Stimulated activated CD8-positive, alpha-beta memory T cell treated with anti-CD3 and anti-CD28 coated beads, Interleukin-4, amount 100 ng/mL, for 24 hours (primary cell): ENCODE data around the gene MYL12B.
"Not testable (repeated sequence)": the region's sequence is repeated elsewhere in the genome, so short reads cannot be mapped to it uniquely, and the experiment has no call there.

Experiments
- DNase-seq: peaks from one replicate; pipeline ENCODE4 v3.0.0-alpha.2; 2020; ENCODE audit warnings: low read depth

MYL12B gene

DNA sequence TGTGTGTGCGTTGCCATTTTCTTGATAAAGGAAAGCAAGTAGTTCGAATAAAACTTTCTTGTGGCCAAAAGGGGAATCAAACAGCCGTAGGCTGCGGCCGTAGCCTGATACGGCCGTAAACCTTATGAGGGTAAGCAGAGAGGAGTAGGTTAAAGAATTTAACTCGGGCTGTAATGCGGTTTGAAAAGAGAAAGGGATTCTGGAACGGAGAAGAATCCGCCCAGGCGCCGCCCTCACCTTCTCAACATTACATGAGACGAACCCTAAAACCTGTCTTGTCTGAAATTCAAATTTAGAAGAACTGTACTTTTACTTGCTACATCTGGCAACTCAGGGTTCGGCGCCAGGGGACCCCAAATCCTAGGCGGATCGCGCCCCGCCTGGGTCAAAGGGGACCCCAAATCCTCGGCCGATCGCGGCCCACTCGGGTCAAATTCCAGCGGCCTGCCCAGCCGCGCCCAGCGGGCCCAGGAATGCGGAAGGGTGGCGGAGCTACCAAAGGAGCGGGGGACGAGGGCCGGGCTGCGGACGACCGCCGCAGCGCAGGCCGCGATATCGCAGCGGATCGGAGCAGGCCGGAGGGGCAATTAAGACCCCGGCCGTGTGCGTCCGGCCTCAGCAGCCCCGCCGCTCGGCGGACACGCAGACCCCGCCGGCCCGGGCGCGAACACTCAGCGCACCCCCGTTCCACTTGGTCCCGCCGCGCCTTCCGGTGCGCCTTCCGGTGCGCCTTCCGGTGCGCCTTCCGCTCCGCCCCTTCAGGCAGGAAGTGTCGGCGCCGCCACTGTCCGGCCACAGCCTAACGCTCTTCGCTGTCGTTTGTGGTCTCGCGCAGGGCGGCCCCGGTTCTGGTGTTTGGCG, at the start of gene MYL12B:
Gene MYL12B (plus strand): TSS at position 761 of the 861 bp plus-strand sequence. CDS start 10,766 bp downstream, outside the sequence.
- peak; percentile 64 for DNase-seq

- no peak for DNase-seq
These were observed 49.3 kb upstream of the MYL12B start for GRCh38 chr18:3212657-3213056.

- DNase-seq: no peak
These were observed 48.5 kb upstream of the MYL12B start for GRCh38 chr18:3213300-3214059.

DNA sequence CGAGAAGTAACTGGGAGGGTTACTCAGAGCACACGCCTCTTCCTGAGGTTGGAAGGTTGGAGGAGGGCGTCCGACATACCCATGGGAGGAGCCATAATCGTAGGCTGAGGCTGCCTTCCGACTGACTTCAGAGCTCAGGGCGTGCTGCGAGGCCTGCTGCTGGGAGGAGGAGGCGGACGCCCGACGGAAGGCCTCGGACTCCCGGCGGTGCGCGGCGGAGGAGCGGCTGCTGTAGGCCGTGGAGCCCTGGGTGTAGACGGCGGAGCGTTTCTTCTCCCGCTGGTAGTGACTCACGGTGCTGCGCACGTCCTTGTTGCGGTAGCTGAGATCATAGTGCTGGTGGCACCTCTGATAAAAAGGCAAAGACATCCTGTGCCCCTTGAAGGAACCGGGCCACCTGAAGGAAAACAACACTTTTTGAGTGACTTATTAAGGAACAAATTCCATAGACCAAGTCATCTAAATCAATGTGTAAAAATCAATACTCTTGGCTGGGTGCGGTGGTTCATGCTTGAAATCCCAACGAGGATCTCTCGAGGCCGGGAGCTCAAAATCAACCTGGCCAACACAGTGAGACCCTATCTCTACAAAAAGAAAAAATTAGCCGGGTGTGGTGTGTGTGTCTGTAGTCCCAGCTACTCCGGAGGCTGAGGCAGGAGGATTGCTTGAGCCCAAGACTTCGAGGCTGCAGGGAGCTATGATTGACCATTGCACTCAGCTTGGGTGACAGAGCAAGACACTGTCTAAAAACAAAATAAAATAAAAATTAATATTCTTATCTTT, 46.9 kb upstream of the MYL12B start:
- DNase-seq: no peak

DNA sequence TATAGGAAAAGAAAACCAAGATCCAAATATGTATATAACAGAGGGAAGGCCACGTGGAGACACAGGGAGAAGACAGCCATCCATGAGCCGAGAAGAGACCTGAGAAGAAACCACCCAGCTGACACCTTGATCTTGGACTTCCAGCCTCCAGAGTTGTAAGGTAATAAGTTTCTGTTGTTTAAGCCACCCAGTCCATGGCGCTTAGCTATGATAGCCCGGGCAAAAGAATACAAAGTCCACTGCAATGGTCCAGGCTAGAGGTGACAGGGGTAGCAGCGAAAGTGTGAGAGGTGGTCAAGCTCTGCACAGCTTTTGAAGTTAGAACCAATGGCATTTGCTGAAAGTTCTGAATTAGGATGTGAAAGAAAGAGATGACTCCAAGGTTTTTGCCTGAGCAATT, 44.9 kb upstream of the MYL12B start:
- no peak for DNase-seq

GRCh38 chr18:3217948-3218647, 43.8 kb upstream of the MYL12B start:
- DNase-seq: no peak

DNA sequence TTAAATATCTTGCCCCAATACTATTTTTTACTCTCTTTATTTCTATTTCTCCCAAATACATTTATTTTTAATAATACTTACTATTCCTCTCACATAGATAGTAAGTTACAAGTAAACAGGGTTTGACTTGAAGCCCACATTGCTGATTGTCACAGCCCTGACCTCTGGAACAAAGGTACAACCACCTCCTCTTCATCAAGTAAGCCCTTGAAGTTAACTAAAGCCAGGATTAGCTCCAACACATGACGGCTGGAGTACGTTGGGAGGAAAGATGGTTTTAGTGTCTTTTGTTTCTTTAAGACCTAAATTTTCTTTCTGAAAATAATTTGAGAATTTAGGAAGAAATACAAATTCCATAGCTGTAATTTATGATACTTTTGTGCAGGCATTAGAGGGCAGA, 43.1 kb upstream of the MYL12B start:
- no peak for DNase-seq

GRCh38 chr18:3219241-3219630, 42.7 kb upstream of the MYL12B start:
- no peak for DNase-seq

DNA sequence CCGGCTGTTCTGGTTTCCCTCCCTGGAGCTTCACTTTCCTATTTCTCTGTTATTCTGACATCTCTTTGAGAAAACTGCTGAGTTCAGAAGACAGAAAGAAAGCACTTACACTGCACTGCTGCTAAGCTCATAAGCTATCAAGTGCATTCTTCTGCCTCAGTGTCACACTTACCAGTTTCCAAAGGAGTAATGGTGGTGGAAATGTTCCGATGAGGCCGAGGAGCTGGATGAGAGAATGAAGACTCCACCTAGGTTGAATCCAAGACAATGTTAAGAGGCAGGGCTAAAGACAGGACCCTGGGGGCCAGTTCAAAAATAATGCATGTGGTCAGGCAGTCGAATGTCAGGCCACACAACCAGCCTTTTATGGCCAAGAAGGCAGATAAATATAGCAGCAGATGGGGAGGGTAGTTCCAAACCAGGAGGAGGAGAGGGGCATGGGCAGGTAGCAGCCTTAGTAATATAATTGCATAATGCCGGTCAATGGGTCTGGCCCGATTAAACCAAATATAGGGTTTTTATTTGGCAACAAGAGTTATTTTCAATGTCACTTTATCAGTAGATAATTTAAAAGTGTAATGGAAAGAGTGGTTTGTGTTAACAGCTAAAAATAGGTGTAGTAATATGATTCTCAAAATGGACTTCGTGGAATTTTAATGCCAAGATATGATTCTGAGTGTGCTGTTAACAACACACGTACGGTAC, 42.1 kb upstream of the MYL12B start, which contains the start of gene MYOM1:
Gene MYOM1 (minus strand): TSS at position 338 of the 705 bp plus-strand sequence. CDS start 4,745 bp downstream, outside the sequence.
- DNase-seq: no peak

DNA sequence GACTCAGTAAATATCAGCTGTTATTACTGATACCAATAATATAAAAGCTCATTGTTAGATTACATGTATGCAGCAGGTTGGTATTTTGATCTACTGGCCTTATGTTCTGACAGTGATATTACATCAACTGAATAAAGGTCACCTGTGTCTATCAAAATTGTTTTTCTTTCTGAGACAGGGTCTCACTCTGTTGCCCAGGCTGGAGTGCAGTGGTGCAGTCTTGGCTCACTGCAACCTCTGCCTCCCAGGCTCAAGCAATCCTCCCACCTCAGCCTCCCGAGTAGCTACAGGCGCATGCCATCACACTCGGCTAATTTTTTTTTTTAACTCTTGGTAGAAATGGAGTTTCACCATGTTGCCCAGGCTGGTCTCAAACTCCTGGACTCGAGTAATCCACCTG, 41.1 kb upstream of the MYL12B start:
- not testable (repeated sequence) for DNase-seq

- no peak for DNase-seq
These were observed 40.4 kb upstream of the MYL12B start for GRCh38 chr18:3221496-3221895.

DNA sequence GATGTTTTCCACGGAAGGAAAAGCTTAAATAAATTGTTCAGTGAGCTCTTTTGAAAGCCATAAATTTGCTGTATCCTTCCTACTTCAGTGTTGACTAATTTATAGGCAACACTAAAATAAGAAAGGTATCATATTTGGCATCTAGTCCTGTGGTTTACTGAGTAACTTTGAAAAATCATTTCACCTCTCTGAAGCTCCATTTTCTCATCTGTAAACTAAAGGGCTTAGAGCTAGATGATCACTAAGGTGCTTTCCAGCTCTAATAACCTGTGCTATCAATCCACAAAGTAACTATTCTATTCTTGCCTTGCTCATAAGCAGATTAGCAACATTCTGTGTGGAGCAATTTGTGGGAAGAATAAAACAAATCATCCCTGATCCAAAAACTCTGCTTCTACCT, 38.6 kb upstream of the MYL12B start:
- no peak for DNase-seq

DNA sequence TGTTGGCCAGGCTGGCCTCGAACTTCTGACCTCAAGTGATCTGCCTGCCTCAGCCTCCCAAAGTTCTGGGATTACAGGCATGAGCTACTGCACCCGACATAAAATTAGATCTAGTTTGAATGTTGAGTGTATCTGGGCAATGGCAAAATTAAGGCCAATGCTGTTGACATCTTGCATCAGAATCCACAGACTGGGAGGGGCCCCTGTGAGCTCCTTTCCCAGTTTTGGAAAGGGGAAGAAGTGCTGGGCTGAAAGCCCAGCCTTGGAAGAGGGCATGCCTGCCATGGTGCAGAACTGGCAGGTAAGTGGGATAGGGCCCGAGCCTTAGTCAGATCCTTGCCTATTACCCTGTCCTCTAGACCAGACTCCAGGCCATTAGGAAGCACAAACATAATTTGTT, 37.7 kb upstream of the MYL12B start:
- no peak for DNase-seq

DNA sequence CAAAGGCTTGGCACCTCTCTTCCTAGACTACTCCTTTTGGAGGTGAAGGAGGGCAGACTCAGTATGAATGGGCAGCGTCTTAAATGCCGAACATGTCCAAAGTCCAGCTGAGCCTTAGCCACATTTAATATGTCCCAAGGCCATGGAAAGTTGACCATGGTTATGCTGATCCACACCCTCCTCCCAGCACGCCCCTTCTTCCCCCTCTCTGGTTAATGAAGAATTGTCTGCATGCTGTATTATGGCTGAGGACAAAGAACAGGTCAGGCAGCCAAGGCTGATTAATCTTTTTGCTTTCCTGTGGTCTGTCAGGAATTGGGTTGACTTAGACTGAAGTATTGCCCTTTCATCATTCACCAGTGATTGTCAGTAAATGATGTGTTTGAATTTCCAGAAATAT, 36.3 kb upstream of the MYL12B start:
- no peak for DNase-seq

- no peak for DNase-seq
These were observed 35.9 kb upstream of the MYL12B start for GRCh38 chr18:3226048-3226447.

DNA sequence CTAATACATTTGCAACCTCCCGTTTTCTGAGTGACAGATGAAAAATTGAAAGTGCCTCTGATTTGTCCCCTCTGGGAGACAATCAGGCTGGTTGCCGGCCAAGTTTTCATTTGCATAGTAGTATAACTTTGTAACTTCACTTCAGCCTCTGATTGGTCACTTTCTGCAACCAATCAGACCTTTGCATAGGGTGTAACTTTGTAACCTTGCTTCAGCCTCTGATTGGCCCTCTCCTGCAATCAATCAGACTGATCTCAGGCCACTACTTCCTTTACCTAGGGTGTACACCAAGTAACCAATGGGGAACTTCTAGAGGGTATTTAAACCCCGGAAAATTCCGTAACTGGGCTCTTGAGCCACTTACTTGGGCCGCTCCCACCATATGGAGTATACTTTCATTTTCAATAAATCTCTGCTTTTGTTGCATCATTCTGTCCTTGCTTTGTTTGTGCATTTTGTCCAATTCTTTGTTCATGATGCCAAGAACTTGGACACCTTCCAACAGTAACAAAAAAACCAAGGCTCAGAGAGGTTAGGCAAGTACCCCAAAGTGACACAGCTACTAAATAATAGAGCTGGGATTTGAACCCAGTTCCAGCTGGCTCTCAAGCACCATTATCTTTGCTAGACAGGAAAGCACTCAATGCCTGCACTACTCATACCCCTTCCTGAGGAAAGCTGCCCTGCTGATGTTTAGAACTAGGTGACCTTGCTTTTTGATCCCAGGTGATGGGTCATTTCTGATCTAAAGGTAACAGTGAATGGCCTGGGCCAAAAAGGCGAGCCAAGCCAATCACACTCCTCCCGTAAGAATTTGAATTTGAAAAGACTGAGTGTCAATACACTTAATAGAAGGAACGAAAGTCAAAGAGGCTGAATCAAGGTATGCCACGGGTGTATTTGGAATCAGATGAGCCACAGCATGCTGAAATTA, 31.3 kb upstream of the MYL12B start:
- DNase-seq: no peak

- DNase-seq: no peak
These were observed 28.9 kb upstream of the MYL12B start for GRCh38 chr18:3233004-3233403.

DNA sequence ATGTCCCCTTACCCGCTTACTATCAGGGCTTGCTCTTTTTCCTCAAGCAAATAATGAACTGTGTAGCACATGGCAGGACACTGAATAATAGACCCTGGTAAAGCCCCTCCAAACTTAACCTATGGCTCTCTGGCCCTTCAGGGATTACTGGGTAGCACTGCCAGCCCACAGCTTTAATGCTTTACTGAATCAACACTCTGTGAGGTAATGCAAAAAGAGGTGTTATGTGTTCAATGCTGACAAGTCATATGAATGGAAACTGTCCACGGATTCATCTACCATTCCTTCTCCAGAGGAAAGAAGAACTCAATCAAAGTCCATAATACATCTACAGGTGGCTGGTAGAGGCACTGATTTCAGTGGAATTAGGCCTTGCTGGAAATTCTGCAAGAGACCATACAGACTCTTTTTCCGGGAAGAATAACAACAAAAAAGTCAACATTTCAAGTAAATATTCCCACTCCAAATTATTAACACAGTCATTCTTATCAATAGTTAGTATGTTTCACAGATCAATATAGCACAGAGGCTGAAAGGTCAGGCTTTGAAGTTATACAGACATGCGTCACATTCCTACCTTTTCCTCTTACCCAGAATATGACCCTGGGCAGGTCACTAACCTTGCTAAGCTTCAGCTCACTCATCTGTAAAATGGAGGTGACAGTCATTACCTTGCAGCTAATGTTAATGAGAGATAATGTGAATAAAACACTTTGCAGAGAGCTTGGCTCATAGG, 28.3 kb upstream of the MYL12B start:
- DNase-seq: no peak

GRCh38 chr18:3234457-3234856, 27.5 kb upstream of the MYL12B start:
- DNase-seq: no peak
